ENCODE data around the gene EEF1AKMT2.

EEF1AKMT2 gene

GRCh38 chr10:124737708-124738107 is 54.0 kb downstream of the EEF1AKMT2 start:
- no peak for DNase-seq (ENCODE audit: low read depth in 2 of 2)

GRCh38 chr10:124737221-124737620 is 54.5 kb downstream of the EEF1AKMT2 start:
- DNase-seq (ENCODE audit: low read depth in 2 of 2), result no peak

GRCh38 chr10:124736491-124737136 is 55.1 kb downstream of the EEF1AKMT2 start:
- DNase-seq (ENCODE audit: low read depth in 2 of 2), result no peak

GRCh38 chr10:124735491-124736286 is 56.0 kb downstream of the EEF1AKMT2 start:
- no peak for DNase-seq (ENCODE audit: low read depth in 2 of 2)

- no peak for DNase-seq (ENCODE audit: low read depth in 2 of 2)
Measured at GRCh38 chr10:124734311-124735166, 57.1 kb downstream of the EEF1AKMT2 start.

GRCh38 chr10:124733571-124734245 is 58.0 kb downstream of the EEF1AKMT2 start:
- DNase-seq (ENCODE audit: low read depth in 2 of 2), result no peak

- DNase-seq (ENCODE audit: low read depth in 2 of 2), result no peak
Measured at GRCh38 chr10:124732931-124733570, 58.6 kb downstream of the EEF1AKMT2 start.

- no peak for DNase-seq (ENCODE audit: low read depth in 2 of 2)
Measured at GRCh38 chr10:124731551-124731950, 60.1 kb downstream of the EEF1AKMT2 start.

GRCh38 chr10:124730790-124731189 is 60.9 kb downstream of the EEF1AKMT2 start:
- no peak for DNase-seq (ENCODE audit: low read depth in 2 of 2)

- DNase-seq (ENCODE audit: low read depth in 2 of 2), result no peak
Measured at GRCh38 chr10:124728830-124729661, 62.6 kb downstream of the EEF1AKMT2 start.

GRCh38 chr10:124728071-124728829 is 63.4 kb downstream of the EEF1AKMT2 start:
- no peak for DNase-seq (ENCODE audit: low read depth in 2 of 2)

GRCh38 chr10:124727361-124727960 is 64.2 kb downstream of the EEF1AKMT2 start:
- no peak for DNase-seq (ENCODE audit: low read depth in 2 of 2)

- no peak for DNase-seq (ENCODE audit: low read depth in 2 of 2)
Measured at GRCh38 chr10:124725791-124726190, 65.9 kb downstream of the EEF1AKMT2 start.

- DNase-seq (ENCODE audit: low read depth in 2 of 2), result no peak
Measured at GRCh38 chr10:124725171-124725631, 66.5 kb downstream of the EEF1AKMT2 start.

- no peak for DNase-seq (ENCODE audit: low read depth in 2 of 2)
Measured at GRCh38 chr10:124724279-124725027, 67.2 kb downstream of the EEF1AKMT2 start.

- DNase-seq (ENCODE audit: low read depth in 2 of 2), result no peak
Measured at GRCh38 chr10:124723826-124724225, 67.9 kb downstream of the EEF1AKMT2 start.

- no peak for DNase-seq (ENCODE audit: low read depth in 2 of 2)
Measured at GRCh38 chr10:124722798-124723783, 68.6 kb downstream of the EEF1AKMT2 start.

All from activated CD8-positive, alpha-beta memory T cell treated with anti-CD3 and anti-CD28 coated beads for 4 hours (primary cell).